ENCODE results near the gene VSTM4. TPM values are rescaled to one million over a fixed set of nuclear protein-coding genes. Genes with fewer than 3 reads are reported as not detected.

The VSTM4 gene, protein sequence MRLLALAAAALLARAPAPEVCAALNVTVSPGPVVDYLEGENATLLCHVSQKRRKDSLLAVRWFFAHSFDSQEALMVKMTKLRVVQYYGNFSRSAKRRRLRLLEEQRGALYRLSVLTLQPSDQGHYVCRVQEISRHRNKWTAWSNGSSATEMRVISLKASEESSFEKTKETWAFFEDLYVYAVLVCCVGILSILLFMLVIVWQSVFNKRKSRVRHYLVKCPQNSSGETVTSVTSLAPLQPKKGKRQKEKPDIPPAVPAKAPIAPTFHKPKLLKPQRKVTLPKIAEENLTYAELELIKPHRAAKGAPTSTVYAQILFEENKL
- total RNA-seq: 12.2 TPM
- long read RNA-seq, full-length matches to known transcripts: 4 of 18 reads
- long read RNA-seq, partial matches to known transcripts: 1 of 18 reads
- long read RNA-seq, other reads (novel, unspliced or antisense): 13 of 18 reads

DNA sequence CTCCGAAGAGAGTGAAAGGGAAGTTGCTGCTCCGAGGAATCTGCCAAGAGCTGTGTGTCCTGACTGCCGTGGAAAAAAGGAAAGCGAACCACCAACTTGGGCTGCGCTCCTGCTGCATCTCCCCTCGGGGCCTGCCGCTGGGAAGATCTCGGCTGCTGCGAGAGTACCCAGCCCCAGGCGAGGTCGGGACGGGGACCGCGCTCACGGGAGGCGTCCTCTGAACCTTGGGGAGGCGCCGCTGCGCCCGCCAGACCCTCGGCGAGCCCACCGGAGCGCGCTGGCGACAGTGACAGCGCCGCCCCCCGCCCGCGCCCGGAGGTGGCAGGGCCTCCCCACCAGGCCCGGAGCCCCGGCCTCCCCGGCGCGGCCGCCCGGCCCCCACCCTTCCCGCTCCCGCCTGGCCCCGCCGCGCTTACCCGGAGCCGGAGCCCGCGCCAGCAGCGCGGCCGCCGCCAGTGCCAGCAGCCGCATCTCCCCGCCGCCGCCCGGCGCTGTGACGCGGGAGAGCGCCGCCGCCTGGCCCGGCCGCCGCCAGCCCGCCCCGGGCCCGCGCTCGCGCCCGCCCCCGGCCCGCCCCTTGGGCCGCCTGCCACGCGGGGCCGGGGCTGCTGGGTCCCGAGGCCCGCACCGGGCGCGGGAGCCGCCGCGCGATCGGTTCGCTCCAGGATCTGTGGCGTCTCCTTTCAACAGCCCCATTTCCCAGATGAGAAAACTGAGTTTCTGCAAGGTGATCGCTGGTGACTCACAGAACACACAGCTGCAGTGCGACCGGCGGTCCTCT lies at the start of gene VSTM4:
Gene VSTM4 (minus strand): TSS at position 508 of the 781 bp plus-strand sequence. CDS start 37 bp downstream, at position 471.
- intact Hi-C loops (cut with micrococcal nuclease): no loop called here
- ATAC-seq: peak; percentile 66
- DNase-seq: peak; percentile 81

DNA sequence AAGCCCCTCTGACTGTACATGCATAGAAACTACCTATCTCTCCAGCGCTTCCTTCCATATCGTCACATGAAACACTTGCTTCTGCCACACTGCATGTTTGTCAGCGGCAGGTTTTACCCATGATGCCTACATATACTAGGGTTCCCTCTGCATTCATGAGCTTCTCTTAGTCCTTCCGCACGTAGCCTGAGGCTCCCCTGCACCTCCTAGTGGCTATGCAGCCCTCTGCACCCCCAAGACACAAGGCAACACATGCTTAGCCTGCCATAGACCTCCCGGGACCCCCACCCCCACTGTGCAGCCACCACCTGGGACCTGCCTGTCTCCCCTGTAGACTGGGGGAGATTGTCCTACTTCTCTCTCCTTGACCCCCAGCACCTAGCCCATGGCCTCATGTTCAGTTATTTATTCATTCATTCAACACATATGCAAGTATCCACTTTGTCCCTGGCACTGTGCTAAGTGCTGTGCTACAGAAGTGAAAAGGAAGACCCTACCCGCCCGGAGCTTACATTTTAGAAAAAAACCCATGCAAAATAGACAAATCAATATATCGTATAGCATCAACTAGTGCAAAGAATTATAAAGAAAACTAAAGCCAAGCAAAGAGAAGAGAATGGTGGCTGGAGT lies 49.4 kb upstream of the VSTM4 start:
- peak; percentile 62 for DNase-seq
- peak; percentile 76 for ATAC-seq
- intact Hi-C loops (cut with micrococcal nuclease): loop anchor here (5.0 kb wide), 1 partner anchor 182 kb away; no protein-coding TSS in a partner anchor

- DNase-seq (no peak), ATAC-seq (no peak)
- intact Hi-C loops (cut with micrococcal nuclease): loop anchor here (5.0 kb wide), 1 partner anchor 181 kb away; no protein-coding TSS in a partner anchor
Observed at GRCh38 chr10:49163741-49164140, 48.4 kb upstream of the VSTM4 start.

DNA sequence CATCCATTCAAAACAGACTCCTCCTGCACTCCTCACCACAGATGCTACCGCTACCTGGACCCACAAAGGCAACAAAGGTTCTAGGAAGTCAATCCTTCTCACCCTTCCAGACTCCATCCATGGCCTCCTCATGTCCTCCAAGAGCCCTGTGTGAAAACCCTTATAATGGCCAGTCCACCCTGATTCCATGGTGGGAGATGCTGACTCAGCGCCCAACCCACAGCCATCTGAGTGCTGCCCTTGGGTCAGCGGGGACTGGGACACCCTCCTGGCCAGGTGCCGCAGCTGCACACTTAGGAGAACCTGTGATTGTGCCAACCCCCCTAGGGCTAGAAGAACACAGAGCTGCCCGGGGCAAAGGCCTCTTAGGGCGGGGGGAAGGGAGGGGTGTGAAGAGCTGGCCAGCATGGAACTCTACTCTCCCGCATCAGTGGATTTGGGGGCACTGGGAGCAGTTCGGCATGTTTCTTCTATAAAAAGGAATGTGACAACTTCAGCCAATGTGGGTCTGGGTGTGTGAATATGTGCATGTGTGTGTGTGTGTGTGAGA lies 47.5 kb upstream of the VSTM4 start:
- ATAC-seq (no peak), DNase-seq (no peak)
- intact Hi-C loops (cut with micrococcal nuclease): loop anchor here (5.0 kb wide), 1 partner anchor 181 kb away; no protein-coding TSS in a partner anchor

DNA sequence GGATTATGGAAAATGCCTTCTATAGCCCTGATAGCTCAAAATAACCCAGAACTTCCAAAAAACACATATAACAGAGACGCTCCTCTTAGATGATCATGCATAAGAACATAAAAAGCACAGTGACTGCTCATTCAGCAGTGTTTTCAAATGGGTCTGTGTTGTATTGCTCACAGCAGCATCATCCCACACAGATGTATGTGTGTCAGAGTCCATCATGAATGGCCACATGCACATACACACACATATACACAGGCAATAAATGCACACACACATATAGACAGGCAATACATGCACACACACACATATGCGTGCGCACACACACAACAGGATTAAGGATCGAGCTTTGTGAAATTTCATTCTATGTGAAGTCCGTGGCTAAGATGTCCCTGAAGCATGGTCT lies 46.7 kb upstream of the VSTM4 start:
- intact Hi-C loops (cut with micrococcal nuclease): loop anchor here (5.0 kb wide), 1 partner anchor 180 kb away; no protein-coding TSS in a partner anchor
- ATAC-seq (no peak), DNase-seq (no peak)

- ATAC-seq (peak; percentile 78), DNase-seq (no peak)
- intact Hi-C loops (cut with micrococcal nuclease): loop anchor here (5.0 kb wide), 1 partner anchor 179 kb away; no protein-coding TSS in a partner anchor
Observed at GRCh38 chr10:49161411-49161997, 46.2 kb upstream of the VSTM4 start.

GRCh38 chr10:49160814-49161213 lies 45.5 kb upstream of the VSTM4 start:
- DNase-seq (no peak), ATAC-seq (no peak)
- intact Hi-C loops (cut with micrococcal nuclease): loop anchor here (5.0 kb wide), 1 partner anchor 179 kb away; no protein-coding TSS in a partner anchor

DNA sequence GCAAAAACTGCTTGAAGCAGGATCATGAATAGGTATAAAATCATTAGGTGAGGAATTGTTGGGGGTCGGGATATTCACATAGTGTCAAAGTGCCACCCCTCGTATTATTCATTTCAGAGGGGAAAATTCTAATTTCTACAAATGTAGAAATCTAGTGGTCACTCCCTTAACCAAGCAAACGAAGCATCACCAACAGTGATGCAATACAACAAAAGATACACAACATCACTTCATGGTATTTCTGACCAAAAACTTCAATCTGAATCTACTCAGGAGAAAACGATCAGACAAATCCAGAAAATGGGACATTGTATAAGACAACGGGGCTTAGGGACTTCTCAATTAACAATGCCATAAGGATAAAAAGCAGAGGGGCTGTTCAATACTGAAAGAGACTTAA lies 44.8 kb upstream of the VSTM4 start:
- ATAC-seq: no peak
- DNase-seq: no peak
- intact Hi-C loops (cut with micrococcal nuclease): loop anchor here (5.0 kb wide), 1 partner anchor 178 kb away; no protein-coding TSS in a partner anchor

DNA sequence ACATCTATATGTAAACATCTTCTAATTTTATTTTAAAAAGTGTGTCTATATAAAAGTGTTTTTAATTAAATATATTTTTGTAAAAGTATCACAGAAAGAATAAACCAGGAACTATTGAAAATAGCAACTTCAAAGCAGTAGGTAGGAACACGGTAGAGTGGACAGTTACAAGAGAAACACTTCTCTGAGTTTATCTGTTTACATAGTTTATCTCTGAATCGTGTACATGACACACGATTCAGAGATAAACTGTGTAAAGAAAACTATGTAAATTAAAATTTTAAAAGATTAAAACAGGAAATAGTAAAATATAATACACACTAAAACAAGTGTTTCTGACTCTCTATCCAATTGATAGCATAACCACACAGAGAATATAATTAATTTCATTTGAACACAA lies 43.6 kb upstream of the VSTM4 start:
- intact Hi-C loops (cut with micrococcal nuclease): no loop called here
- DNase-seq (no peak), ATAC-seq (no peak)

DNA sequence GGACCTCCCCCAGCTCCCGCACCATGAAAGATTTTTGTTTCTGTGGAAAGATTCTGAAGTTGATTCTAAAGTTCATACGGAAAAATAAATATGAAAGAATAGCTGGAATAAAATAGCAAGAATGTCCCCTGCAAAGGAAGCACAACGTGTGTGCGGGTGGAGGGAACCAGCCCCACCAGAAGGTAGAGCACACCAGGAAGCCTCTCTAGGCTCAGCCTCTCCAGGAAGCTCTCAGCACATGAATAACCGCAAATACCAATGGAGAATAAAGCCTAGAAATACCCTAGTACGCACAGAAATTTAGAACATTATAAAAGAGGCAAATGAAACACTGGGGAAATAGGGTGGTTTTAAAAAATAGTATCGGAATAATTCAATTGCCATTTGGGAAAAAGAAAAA lies 43.1 kb upstream of the VSTM4 start:
- DNase-seq: no peak
- intact Hi-C loops (cut with micrococcal nuclease): no loop called here
- ATAC-seq: no peak

- intact Hi-C loops (cut with micrococcal nuclease): no loop called here
- no peak for DNase-seq
- ATAC-seq: no peak
Observed at GRCh38 chr10:49157229-49157628, 41.9 kb upstream of the VSTM4 start.

DNA sequence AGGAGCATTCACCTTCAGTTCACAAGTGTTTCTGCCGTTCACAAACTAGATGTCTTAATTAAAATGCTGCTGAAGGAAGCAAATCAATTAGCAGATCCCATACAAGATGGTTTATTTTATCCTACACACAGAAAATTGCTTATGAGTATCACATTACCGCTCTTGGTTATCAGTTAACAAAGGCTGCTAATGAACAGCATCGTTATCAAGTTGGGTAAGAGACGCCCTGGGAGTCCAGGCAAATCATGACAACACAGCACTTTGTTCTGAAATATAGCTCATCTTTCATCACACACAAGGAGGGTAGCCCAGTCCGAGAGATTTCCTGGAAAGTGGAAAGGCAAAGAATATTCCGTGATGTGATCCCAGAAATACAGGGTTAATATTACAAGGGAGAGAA lies 39.3 kb upstream of the VSTM4 start:
- ATAC-seq (no peak), DNase-seq (no peak)
- intact Hi-C loops (cut with micrococcal nuclease): no loop called here

DNA sequence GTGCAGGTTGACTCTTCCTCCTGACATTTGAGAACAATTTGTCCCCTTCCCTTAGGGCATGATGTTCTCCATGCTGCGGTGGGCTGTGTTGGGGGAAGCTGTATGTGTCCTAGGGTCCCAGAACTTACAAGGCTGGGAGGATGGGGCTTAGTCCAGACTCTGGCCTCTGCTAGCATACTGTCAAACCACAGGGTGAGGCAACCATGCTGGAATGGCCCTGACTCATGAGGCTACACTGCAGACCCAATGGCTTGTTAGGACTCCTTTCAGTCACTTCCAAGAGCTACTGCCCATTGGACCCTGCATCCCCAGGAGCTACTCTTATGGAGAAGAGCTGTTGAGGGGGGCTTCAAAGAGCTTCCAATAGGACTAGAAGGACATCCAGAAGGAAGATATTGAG lies 38.6 kb upstream of the VSTM4 start:
- ATAC-seq (no peak), DNase-seq (no peak)
- intact Hi-C loops (cut with micrococcal nuclease): no loop called here

DNA sequence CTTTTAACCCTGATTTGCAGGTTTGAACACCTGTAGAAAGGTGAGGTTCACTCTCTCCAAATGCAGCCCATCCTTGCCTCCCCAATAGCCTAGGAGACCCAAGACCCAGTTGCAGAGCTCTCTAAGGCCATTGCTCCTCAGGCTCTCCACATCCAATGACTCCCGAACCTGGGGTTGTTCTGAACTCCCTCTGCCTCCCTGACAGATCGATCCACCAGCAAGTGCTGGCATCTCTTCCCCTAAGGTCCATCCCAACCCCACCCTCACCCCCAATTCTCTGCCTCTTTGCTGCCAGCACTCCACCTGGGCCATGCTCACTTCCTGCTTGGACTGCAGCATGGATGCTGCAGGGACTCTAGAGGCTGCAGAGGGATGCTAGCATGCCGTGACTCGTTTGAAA lies 37.8 kb upstream of the VSTM4 start:
- ATAC-seq: no peak
- intact Hi-C loops (cut with micrococcal nuclease): no loop called here

DNA sequence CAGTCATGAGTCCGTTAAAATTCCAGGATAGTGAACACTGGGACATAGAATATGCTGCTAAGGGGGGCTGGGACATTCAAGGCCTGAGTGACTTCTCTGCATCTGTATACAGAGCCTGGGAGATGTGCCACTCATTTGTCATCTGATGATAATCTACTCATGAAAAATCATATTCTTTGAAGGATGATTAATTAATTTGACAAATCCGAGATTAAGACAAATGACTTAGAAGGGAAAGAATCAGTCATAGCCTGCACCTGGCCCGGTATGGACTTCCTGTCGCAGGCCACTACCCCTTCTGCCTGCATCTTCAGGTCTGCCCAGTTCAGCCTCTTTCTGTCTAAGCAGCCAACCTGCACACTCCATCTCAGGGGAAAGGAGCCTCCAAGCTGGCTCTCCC lies 37.3 kb upstream of the VSTM4 start:
- DNase-seq: no peak
- ATAC-seq: no peak
- intact Hi-C loops (cut with micrococcal nuclease): no loop called here

More for the DNA sequence above, 37.8 kb upstream of the VSTM4 start:
- DNase-seq: no peak

DNA sequence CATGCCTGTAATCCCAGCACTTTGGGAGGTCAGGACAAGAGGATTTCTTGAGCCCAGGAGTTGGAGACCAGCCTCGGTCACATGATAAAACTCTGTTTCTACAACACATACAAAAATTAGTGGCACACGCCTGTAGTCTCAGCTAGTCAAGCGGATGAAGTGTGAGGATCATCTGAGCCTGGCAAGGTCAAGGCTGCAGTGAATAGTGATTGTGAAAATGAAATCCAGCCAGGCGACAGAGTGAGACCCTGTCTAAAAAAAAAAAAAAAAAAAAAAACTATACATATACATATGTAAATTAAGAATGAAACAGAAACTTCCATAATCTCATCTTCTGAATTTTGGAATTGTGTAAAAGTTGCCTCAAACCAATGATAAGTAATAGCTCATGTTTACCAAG lies 36.7 kb upstream of the VSTM4 start:
- ATAC-seq (no peak), DNase-seq (no peak)
- intact Hi-C loops (cut with micrococcal nuclease): no loop called here

DNA sequence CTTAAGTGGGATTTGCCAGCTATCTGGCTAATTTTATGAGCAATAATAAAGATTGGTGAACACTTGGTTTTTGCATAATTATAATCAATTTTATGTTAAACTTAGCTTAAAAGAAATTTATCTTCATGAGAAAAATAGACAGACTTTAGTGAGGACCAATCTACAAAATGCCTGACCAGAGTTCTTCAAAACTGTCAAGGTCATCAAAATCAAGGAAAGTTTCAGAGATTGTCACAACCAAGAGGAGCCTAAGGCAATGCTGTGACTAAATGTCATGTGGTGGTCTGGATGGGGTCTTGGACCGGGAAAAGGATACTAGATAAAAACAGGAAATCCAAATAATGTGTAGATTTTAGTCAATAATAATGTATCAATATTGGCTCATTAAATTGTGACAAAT lies 36.2 kb upstream of the VSTM4 start:
- intact Hi-C loops (cut with micrococcal nuclease): no loop called here
- DNase-seq (no peak), ATAC-seq (no peak)

- DNase-seq: no peak
- intact Hi-C loops (cut with micrococcal nuclease): no loop called here
- no peak for ATAC-seq
Observed at GRCh38 chr10:49151025-49151445, 35.7 kb upstream of the VSTM4 start.

DNA sequence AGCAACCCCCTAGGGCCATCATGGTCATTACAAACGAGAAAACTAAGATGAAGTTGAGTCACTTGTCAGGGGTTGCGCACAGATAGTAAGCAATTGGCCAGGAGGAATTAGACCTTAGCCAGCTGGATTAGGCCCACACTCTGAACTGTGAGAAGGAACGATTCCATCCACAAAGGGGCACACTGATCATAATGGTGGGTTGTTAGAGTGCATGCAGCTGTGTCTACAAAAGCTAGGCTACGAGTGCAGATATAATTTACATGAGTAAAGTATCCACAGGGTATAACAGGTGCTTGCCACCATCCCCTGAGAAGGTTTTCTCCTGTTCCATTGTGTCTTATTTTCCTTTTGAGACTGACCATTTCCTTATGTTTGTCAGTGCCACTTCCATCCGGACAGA lies 35.1 kb upstream of the VSTM4 start:
- intact Hi-C loops (cut with micrococcal nuclease): no loop called here
- DNase-seq (no peak), ATAC-seq (no peak)
